Lung (tissue), 12 donors: ENCODE measurements around the gene ITPK1. TPM values are rescaled to one million over a fixed set of nuclear protein-coding genes. Genes with fewer than 3 reads are reported as not detected.

Experiments used
- ATAC-seq: fragments of 200-7000 bp; cut with Tn5 transposase; one replicate; pipeline ENCODE4 v1.9.1; 2020; ENCODE audit warnings: moderate number of reproducible peaks; ENCODE audit not compliant: insufficient read depth, low FRiP score
- DNase-seq, 3 donors: peaks; one replicate each; pipeline ENCODE4 v3.0.0-alpha.2; 2013 to 2017
- H3K27ac ChIP-seq, 2 donors: one replicate each; pipeline ENCODE4 v1.5.1; 2013; ENCODE audit warnings: mild to moderate bottlenecking in 2 of 2, moderate library complexity in 2 of 2, control low read depth in 1 of 2, inconsistent platforms in 1 of 2, low read depth in 1 of 2, low read length in 1 of 2
- H3K27me3 ChIP-seq, 3 donors: one replicate each; pipeline ENCODE4 v1.5.1; 2013; ENCODE audit warnings: low read length in 2 of 3; ENCODE audit not compliant: control insufficient read depth in 3 of 3, insufficient read depth in 3 of 3
- H3K36me3 ChIP-seq, 4 donors: one replicate each; pipeline ENCODE4 v1.5.1; 2013; ENCODE audit warnings: low read length in 4 of 4, mild to moderate bottlenecking in 1 of 4, moderate library complexity in 1 of 4; ENCODE audit not compliant: control insufficient read depth in 4 of 4, insufficient read depth in 4 of 4
- H3K4me1 ChIP-seq, 5 donors: one replicate each; pipeline ENCODE4 v1.5.1; 2013; ENCODE audit warnings: low read length in 5 of 5, mild to moderate bottlenecking in 2 of 5, moderate library complexity in 1 of 5; ENCODE audit not compliant: control insufficient read depth in 5 of 5, insufficient read depth in 5 of 5
- H3K4me3 ChIP-seq: one replicate; pipeline ENCODE4 v1.5.1; 2013; ENCODE audit warnings: mild to moderate bottlenecking, control low read depth, moderate library complexity
- H3K9ac ChIP-seq, 2 donors: one replicate each; pipeline ENCODE4 v1.5.1; 2013; ENCODE audit warnings: low read length in 2 of 2, control low read depth in 1 of 2; ENCODE audit not compliant: insufficient read depth in 1 of 2
- H3K9me3 ChIP-seq, 4 donors: one replicate each; pipeline ENCODE4 v1.5.1; 2013; ENCODE audit warnings: low read length in 3 of 4, mild to moderate bottlenecking in 1 of 4, moderate library complexity in 1 of 4; ENCODE audit not compliant: control insufficient read depth in 4 of 4, insufficient read depth in 3 of 4
- WGBS, 2 donors: extraction: QIAGEN DNeasy Blood & Tissue Kit; methylation state at CpG; one replicate each; pipeline ENCODE4 v1.1.7; 2013; 5-methylcytosine and 5-hydroxymethylcytosine counted together
- polyA plus RNA-seq, 2 donors: library from polyadenylated mRNA; stranded (reverse); fragments of 200-250 nt; gene quantifications; one replicate each; pipeline ENCODE4 v1.2.1, GENCODE V29; 2013
- total RNA-seq, 2 donors: library from RNA; depleted of rRNA in 1 of 2; stranded (reverse); fragments of >200 nt in 1 of 2; gene quantifications; one replicate each; pipeline ENCODE4 v1.2.1, GENCODE V29; 2014 to 2021
- TF ChIP-seq, protein P1 (sequence below): IDR thresholded peaks from 2 replicates; pipeline ENCODE4 v1.5.1; 2012; ENCODE audit warnings: mild to moderate bottlenecking; ENCODE audit errors: control extremely low read depth, extremely low read depth
- donor health status: control.
- donor health status: control.
- donor health status: Bipolar disorder and iron deficiency.
- donor health status: healthy.
- donor health status: DM: yes; HTN: yes; CAD: no.

The ITPK1 gene
- total and polyA plus RNA-seq, 4 donors, result 17.5 to 99.4 (median 45.3) TPM

DNA sequence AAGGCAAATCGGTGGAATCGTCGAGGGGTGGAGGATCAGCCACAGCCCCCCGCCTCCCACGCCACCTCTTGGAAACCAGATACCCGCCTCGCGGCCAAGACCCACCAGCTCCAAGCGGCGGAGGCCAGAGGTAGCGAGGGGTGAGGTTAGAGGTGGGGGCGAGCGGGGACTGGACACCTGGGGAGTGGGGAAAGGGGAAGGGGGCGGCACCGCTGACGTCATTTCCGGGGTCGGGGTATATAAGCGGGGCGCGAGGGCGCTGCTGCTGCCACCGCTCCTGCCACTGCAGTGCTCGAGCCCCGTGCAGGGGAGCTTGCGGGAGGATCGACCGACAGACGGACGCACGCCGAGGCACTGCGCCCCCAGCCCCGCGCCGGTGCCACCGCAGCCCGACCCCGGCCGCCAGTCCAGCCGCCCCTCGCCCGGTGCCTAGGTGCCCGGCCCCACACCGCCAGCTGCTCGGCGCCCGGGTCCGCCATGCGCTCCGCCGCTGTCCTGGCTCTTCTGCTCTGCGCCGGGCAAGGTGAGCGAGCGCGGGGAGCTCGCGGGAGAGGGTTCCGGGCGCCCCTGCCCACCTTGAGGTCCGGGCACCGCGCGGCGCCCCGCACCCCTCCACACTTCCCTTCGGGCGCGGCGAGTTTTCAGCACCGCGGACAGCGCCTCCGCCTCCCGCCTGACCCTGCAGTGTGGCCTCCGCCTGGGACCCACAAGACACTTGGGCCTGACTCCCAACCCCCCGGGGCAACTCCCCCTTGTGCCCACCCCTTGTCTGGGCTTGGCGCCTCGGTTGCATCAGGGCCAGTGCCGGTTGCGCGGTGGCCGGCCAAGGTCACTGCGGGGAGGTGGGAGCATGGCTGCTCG lies 192.6 kb downstream of the ITPK1 start, which contains the start of gene CHGA:
Gene CHGA (plus strand): TSS at position 268 of the 861 bp plus-strand sequence. CDS start 210 bp downstream, at position 478.
- peak; percentile 61 to 78 (median 78) for DNase-seq
- TF ChIP-seq, protein P1, sequence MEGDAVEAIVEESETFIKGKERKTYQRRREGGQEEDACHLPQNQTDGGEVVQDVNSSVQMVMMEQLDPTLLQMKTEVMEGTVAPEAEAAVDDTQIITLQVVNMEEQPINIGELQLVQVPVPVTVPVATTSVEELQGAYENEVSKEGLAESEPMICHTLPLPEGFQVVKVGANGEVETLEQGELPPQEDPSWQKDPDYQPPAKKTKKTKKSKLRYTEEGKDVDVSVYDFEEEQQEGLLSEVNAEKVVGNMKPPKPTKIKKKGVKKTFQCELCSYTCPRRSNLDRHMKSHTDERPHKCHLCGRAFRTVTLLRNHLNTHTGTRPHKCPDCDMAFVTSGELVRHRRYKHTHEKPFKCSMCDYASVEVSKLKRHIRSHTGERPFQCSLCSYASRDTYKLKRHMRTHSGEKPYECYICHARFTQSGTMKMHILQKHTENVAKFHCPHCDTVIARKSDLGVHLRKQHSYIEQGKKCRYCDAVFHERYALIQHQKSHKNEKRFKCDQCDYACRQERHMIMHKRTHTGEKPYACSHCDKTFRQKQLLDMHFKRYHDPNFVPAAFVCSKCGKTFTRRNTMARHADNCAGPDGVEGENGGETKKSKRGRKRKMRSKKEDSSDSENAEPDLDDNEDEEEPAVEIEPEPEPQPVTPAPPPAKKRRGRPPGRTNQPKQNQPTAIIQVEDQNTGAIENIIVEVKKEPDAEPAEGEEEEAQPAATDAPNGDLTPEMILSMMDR, result no peak

DNA sequence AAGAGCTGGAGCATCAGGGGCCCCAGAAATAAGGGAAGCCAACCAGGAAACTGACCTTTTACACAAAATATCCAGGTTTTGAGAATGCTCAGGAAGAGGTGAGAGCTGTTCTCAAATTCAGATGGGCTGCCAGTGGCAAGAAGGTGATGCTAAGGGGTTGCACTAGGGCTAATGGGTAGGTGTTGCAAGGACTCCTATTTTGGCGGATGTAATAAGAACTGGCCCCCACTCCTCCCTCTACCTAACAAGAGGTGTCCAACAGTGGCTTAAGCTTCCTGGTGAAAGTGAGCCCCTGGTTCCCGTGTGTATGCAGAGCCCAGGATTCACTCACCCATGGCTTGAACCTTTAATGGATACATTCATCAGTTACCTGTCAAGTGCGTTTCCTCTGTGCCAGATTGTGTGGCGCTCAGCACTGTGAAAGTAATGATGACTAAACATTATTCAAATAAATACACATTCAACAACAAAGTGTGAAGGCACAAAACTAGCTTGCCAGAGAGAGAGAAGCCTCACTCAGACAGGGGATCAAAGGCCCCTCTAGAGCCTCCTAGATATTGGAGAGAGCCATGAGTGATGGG lies 193.5 kb downstream of the ITPK1 start:
- Histone ChIP-seq H3K27ac (no peak overlapping the region), H3K9ac (no peak overlapping the region), H3K4me1 (peaks cover 0 to 4% (median 0%) of the 10 kb centered on the region in 5 donors), H3K27me3 (peaks cover 0 to 8% (median 7%) of the 10 kb centered on the region in 3 donors), H3K36me3 (no peaks in the 10 kb centered on the region), H3K4me3 (no peak overlapping the region), H3K9me3 (peaks cover 0 to 5% (median 0%) of the 10 kb centered on the region in 4 donors)
- 59% methylated on average over 4 of the region's 4 CpGs for WGBS, 2 donors
- TF ChIP-seq, protein P1, result no peak
- DNase-seq (no peak), ATAC-seq (no peak)

More for the DNA sequence above, 192.6 kb downstream of the ITPK1 start, which contains the start of gene CHGA:
- Histone ChIP-seq H3K27me3 (peaks cover 0 to 8% (median 7%) of the 10 kb centered on the region in 3 donors), H3K36me3 (no peaks in the 10 kb centered on the region), H3K9ac (no peak within 1 kb of the TSS), H3K27ac (no peak within 1 kb of the TSS), H3K4me3 (no peak within 1 kb of the TSS), H3K4me1 (peaks cover 0 to 4% (median 0%) of the 10 kb centered on the region in 5 donors), H3K9me3 (peaks cover 0 to 5% (median 0%) of the 10 kb centered on the region in 4 donors)
- WGBS, 2 donors, result 5 to 9% methylated on average over 81 to 86 of the region's 86 CpGs
- ATAC-seq, result peak; percentile 62

DNA sequence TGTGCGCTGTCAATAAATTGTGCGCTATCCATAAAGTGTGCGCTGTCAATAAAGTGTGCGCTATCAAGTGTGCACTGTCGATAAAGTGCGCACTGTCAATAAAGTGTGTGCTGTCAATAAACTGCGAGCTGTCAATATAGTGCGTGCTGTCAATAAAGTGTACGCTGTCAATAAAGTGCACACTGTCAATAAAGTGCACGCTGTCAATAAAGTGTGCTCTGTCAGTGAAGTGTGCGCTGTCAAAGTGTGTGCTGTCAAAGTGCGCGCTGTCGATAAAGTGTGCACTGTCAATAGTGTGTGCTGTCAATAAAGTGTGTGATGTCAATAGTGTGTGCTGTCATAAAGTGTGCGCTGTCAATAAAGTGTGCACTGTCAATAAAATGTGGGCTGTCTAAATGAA lies 195.7 kb downstream of the ITPK1 start:
- peaks cover 0 to 4% (median 0%) of the 10 kb centered on the region in 5 donors for H3K4me1 ChIP-seq
- no peaks in the 10 kb centered on the region for H3K36me3 ChIP-seq
- no peak overlapping the region for H3K4me3 ChIP-seq
- H3K27me3 ChIP-seq, result peaks cover 0 to 8% (median 7%) of the 10 kb centered on the region in 3 donors
- WGBS, 2 donors, result 95 to 96% methylated on average over 15 of the region's 15 CpGs
- no peak overlapping the region for H3K9ac ChIP-seq
- peaks cover 0 to 5% (median 0%) of the 10 kb centered on the region in 4 donors for H3K9me3 ChIP-seq
- TF ChIP-seq, protein P1, result no peak
- no peak for DNase-seq
- no peak for ATAC-seq
- H3K27ac ChIP-seq, result no peak overlapping the region
